HFF-Myc (cell line): ENCODE measurements around the gene PRIM2.
"Not testable (repeated sequence)": the region's sequence is repeated elsewhere in the genome, so short reads cannot be mapped to it uniquely, and the experiment has no call there.

Experiments
- DNase-seq: peaks from one replicate; pipeline ENCODE4 v3.0.0-alpha.2; 2011; ENCODE audit warnings: low read depth; ENCODE audit errors: extremely low read depth
- H3K4me3 ChIP-seq: replicated peaks from 2 replicates; pipeline ENCODE4 v1.5.1; 2011; ENCODE audit warnings: low read depth, mild to moderate bottlenecking, control low read depth, low read length
- CTCF ChIP-seq: IDR thresholded peaks from 2 replicates; pipeline ENCODE4 v1.5.1; 2012; ENCODE audit warnings: mild to moderate bottlenecking, low read depth, low read length, control low read depth; ENCODE audit errors: missing control alignments

PRIM2 gene

GRCh38 chr6:57502387-57502786 lies 185.0 kb downstream of the PRIM2 start:
- not testable (repeated sequence) for DNase-seq

DNA sequence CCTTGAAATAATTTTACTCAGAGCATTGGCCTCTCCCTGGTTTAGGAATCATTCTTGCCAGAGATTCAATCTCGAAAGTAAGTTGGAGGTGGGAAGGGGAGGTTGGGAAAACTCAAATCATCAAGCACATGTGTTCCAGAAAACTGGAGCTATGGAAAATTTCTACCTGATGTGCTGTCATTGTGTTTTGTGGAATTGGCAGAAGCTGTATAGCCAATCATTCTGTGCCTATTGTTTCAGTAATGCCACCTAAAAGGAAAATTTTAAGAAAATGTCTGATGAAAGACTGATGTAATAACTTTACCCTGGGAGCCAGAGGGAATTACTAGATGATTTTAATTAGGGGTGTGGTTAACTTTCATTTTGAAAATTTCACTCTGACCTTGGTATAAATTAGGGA lies 187.8 kb downstream of the PRIM2 start:
- not testable (repeated sequence) for H3K4me3 ChIP-seq

More at GRCh38 chr6:57502387-57502786, 185.0 kb downstream of the PRIM2 start:
- H3K4me3 ChIP-seq, result not testable (repeated sequence)

GRCh38 chr6:57510390-57510789 lies 193.0 kb downstream of the PRIM2 start:
- not testable (repeated sequence) for H3K4me3 ChIP-seq, DNase-seq

More for the DNA sequence above, 187.8 kb downstream of the PRIM2 start:
- DNase-seq, result not testable (repeated sequence)

GRCh38 chr6:57515171-57515570 lies 197.7 kb downstream of the PRIM2 start:
- not testable (repeated sequence) for DNase-seq, H3K4me3 ChIP-seq

GRCh38 chr6:57515845-57516244 lies 198.4 kb downstream of the PRIM2 start:
- DNase-seq, H3K4me3 ChIP-seq: not testable (repeated sequence)

GRCh38 chr6:57516776-57517175 lies 199.3 kb downstream of the PRIM2 start:
- not testable (repeated sequence) for H3K4me3 ChIP-seq, DNase-seq

- DNase-seq, H3K4me3 ChIP-seq: not testable (repeated sequence)
Measured at GRCh38 chr6:57519198-57519597, 201.8 kb downstream of the PRIM2 start.

- DNase-seq, H3K4me3 ChIP-seq: not testable (repeated sequence)
Measured at GRCh38 chr6:57521085-57521484, 203.7 kb downstream of the PRIM2 start.

DNA sequence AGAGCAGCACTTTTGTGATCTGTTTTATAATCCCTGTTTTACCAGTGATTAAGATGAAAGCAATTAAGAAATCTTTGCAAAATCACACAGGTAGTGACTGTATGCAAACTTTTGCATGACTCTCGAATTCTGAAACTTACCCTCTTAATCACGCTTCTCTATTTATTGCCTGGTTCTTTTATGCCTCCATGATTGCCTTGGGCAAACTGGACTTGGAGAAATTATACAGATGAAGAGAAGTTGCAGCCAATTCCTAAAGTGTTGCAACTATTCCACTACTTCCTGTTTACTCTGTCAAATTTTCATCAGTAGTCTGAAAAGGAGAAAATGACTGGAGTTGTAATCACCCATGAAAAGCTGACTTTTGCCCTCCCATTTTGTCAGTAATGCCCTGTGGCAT lies 205.8 kb downstream of the PRIM2 start:
- DNase-seq, H3K4me3 ChIP-seq: not testable (repeated sequence)

GRCh38 chr6:57529755-57530154 lies 212.3 kb downstream of the PRIM2 start:
- H3K4me3 ChIP-seq, DNase-seq: not testable (repeated sequence)

DNA sequence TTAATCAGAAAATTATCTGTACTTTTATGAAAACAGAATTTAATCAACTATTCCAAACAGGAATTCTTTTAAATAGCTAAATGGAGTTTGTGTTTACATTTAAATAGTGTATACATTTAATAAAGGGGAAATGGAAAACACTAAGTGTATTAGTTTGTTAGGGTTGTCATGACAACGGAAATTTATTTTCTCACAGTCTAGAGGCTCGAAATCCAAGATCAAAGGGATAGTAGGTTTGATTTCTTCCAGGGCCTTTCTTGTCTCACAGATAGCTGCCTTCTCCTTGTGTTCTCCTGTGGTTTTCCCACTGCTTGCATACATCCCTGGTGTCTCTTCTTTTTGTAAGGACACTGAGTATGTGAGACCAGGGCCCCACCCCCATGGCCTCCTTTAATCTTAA lies 215.2 kb downstream of the PRIM2 start:
- DNase-seq, H3K4me3 ChIP-seq: not testable (repeated sequence)

DNA sequence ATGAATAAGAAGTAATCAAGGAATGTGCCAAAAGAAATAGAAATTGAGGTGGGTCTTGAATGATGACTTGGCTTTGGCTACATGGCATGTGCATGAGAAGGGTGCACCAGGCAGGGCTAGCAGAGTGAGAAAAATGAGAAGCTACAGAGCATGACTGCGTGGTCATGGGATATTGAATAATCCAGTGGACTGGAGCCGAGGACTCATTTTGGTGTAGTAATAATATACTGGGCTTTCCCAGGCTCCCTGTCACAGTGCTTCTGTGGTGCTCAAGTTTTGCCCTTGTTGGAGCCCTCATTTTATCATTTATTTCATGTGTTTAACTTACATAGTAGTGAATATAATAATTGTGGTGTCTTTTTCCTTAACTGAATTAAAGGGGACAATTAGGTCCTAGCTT lies 217.7 kb downstream of the PRIM2 start:
- H3K4me3 ChIP-seq, DNase-seq: not testable (repeated sequence)

DNA sequence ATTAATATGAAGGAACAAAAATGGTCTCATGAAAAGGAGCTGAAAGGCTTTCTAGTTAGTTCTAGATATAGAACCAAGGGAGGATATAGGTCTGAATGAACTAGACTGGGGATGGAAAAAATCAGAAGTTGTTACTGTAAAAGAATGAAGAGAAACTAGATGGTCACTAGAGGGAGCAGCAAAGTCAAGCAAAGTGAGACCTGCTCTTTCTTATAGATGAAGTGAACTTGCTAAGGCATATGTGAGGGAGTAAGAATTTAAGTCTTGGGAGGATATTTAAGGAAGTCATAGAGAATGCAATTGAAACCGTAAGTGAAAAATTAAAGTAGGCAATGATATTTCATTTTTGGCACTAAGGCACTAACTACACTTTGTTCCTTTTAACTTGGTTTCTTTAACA lies 218.6 kb downstream of the PRIM2 start:
- peak; percentile 15 for DNase-seq
- not testable (repeated sequence) for H3K4me3 ChIP-seq
- TF ChIP-seq CTCF, result peak; percentile 36

- H3K4me3 ChIP-seq, DNase-seq: not testable (repeated sequence)
Measured at GRCh38 chr6:57537916-57538315, 220.5 kb downstream of the PRIM2 start.

DNA sequence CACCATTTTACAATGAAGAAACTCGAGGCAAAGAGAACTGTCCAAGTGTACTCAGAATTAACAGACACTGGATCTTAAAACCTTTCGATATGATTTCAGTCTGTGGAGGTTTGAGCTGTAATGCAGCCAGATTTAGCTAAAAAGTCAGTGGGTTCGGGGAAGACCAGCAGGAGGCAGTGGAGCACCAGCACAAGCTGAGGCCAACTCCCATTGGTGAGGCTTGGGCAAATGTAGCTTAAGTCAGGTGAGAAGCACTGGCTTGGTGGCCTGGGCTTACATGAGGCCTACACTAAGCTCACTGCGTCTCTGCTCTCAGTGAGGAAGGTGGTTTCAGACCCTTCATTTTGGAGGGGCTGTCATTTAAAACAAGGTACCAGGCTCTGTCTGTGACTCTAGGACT lies 234.5 kb downstream of the PRIM2 start:
- DNase-seq, H3K4me3 ChIP-seq: not testable (repeated sequence)

GRCh38 chr6:57557855-57558254 lies 240.4 kb downstream of the PRIM2 start:
- not testable (repeated sequence) for H3K4me3 ChIP-seq, DNase-seq

GRCh38 chr6:57559170-57559569 lies 241.7 kb downstream of the PRIM2 start:
- DNase-seq, H3K4me3 ChIP-seq: not testable (repeated sequence)

- not testable (repeated sequence) for H3K4me3 ChIP-seq, DNase-seq
Measured at GRCh38 chr6:57562233-57562632, 244.8 kb downstream of the PRIM2 start.

GRCh38 chr6:57572119-57572518 lies 254.7 kb downstream of the PRIM2 start:
- DNase-seq, H3K4me3 ChIP-seq: not testable (repeated sequence)
